ENCODE measurements around the gene KANK3. TPM values are rescaled to one million over a fixed set of nuclear protein-coding genes. Genes with fewer than 3 reads are reported as not detected.

Gene KANK3
- total and polyA plus RNA-seq, 9 of the 15 experiments (the other 6 are each of a cell fraction or from before 2014, with no cell fraction given), result 0.03 to 0.40 (median 0.08) TPM; not detected in 6

- TF ChIP-seq, protein P1, sequence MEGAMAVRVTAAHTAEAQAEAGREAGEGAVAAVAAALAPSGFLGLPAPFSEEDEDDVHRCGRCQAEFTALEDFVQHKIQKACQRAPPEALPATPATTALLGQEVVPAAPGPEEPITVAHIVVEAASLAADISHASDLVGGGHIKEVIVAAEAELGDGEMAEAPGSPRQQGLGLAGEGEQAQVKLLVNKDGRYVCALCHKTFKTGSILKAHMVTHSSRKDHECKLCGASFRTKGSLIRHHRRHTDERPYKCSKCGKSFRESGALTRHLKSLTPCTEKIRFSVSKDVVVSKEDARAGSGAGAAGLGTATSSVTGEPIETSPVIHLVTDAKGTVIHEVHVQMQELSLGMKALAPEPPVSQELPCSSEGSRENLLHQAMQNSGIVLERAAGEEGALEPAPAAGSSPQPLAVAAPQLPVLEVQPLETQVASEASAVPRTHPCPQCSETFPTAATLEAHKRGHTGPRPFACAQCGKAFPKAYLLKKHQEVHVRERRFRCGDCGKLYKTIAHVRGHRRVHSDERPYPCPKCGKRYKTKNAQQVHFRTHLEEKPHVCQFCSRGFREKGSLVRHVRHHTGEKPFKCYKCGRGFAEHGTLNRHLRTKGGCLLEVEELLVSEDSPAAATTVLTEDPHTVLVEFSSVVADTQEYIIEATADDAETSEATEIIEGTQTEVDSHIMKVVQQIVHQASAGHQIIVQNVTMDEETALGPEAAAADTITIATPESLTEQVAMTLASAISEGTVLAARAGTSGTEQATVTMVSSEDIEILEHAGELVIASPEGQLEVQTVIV (CRISPR knock-in tag; IDR thresholded peaks at IDR 0.05; ENCODE audit: borderline replicate concordance), result no peak
- TF ChIP-seq NR2C2 (CRISPR knock-in tag; IDR thresholded peaks at IDR 0.05) (no peak), NR2C2 (tag; IDR thresholded peaks at IDR 0.05) (no peak), ZNF24 (IDR thresholded peaks at IDR 0.05) (0 out of 2 replicates have a peak, but pooled peaks have one; percentile 22), GATAD2B (IDR thresholded peaks at IDR 0.05; ENCODE audit: borderline replicate concordance) (no peak), ARID4B (CRISPR knock-in tag; IDR thresholded peaks at IDR 0.05) (no peak)
- TF ChIP-seq, protein P2, sequence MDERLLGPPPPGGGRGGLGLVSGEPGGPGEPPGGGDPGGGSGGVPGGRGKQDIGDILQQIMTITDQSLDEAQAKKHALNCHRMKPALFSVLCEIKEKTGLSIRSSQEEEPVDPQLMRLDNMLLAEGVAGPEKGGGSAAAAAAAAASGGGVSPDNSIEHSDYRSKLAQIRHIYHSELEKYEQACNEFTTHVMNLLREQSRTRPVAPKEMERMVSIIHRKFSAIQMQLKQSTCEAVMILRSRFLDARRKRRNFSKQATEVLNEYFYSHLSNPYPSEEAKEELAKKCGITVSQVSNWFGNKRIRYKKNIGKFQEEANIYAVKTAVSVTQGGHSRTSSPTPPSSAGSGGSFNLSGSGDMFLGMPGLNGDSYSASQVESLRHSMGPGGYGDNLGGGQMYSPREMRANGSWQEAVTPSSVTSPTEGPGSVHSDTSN (CRISPR knock-in tag; IDR thresholded peaks at IDR 0.05; ENCODE audit: low read depth), result no peak
- TF ChIP-seq, protein P2 (tag; conservative IDR thresholded peaks at IDR 0.05; ENCODE audit: low read depth), result peak; percentile 40; the same call in 1 of the 2 replicates
- TF ChIP-seq, protein P3, sequence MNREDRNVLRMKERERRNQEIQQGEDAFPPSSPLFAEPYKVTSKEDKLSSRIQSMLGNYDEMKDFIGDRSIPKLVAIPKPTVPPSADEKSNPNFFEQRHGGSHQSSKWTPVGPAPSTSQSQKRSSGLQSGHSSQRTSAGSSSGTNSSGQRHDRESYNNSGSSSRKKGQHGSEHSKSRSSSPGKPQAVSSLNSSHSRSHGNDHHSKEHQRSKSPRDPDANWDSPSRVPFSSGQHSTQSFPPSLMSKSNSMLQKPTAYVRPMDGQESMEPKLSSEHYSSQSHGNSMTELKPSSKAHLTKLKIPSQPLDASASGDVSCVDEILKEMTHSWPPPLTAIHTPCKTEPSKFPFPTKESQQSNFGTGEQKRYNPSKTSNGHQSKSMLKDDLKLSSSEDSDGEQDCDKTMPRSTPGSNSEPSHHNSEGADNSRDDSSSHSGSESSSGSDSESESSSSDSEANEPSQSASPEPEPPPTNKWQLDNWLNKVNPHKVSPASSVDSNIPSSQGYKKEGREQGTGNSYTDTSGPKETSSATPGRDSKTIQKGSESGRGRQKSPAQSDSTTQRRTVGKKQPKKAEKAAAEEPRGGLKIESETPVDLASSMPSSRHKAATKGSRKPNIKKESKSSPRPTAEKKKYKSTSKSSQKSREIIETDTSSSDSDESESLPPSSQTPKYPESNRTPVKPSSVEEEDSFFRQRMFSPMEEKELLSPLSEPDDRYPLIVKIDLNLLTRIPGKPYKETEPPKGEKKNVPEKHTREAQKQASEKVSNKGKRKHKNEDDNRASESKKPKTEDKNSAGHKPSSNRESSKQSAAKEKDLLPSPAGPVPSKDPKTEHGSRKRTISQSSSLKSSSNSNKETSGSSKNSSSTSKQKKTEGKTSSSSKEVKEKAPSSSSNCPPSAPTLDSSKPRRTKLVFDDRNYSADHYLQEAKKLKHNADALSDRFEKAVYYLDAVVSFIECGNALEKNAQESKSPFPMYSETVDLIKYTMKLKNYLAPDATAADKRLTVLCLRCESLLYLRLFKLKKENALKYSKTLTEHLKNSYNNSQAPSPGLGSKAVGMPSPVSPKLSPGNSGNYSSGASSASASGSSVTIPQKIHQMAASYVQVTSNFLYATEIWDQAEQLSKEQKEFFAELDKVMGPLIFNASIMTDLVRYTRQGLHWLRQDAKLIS (CRISPR knock-in tag; IDR thresholded peaks at IDR 0.05), result no peak
These were observed 19.1 kb upstream of the KANK3 start (continued) for GRCh38 chr19:8361921-8362793.

Data from K562 (cell line).